GM10847 (cell line): ENCODE data around the gene CARD9.

Experiments
- POLR2A ChIP-seq: IDR thresholded peaks from 2 replicates; pipeline ENCODE4 v1.6.1; 2011; ENCODE audit not compliant: insufficient read length; ENCODE audit errors: extremely low read depth

CARD9 gene

GRCh38 chr9:136373300-136374182 lies at the start of gene CARD9:
Gene CARD9 (minus strand): TSS chr9:136373669. CDS start chr9:136372078, 1,591 bp downstream.
- no peak for TF ChIP-seq POLR2A

- no peak for TF ChIP-seq POLR2A
Measured at GRCh38 chr9:136422876-136423275, 49.4 kb upstream of the CARD9 start.

- no peak for TF ChIP-seq POLR2A
Measured at GRCh38 chr9:136421791-136422190, 48.3 kb upstream of the CARD9 start.

- TF ChIP-seq POLR2A = no peak
Measured at GRCh38 chr9:136419092-136419420, 45.6 kb upstream of the CARD9 start.

- no peak for TF ChIP-seq POLR2A
Measured at GRCh38 chr9:136418182-136419091, 45.0 kb upstream of the CARD9 start.

GRCh38 chr9:136416914-136417313 lies 43.4 kb upstream of the CARD9 start:
- no peak for TF ChIP-seq POLR2A

GRCh38 chr9:136416427-136416826 lies 43.0 kb upstream of the CARD9 start:
- TF ChIP-seq POLR2A = no peak

- TF ChIP-seq POLR2A = no peak
Measured at GRCh38 chr9:136412962-136413361, 39.5 kb upstream of the CARD9 start.

- no peak for TF ChIP-seq POLR2A
Measured at GRCh38 chr9:136411378-136411777, 37.9 kb upstream of the CARD9 start.

GRCh38 chr9:136410500-136411287 lies 37.2 kb upstream of the CARD9 start, which contains the start of the genes ENTR1 and PMPCA:
Gene ENTR1 (minus strand): TSS chr9:136410614. CDS start chr9:136410397, 217 bp downstream.
Gene PMPCA (plus strand): TSS chr9:136410658. CDS start chr9:136410669, 11 bp downstream.
- peak; percentile 83 for TF ChIP-seq POLR2A

- no peak for TF ChIP-seq POLR2A
Measured at GRCh38 chr9:136409557-136410455, 36.3 kb upstream of the CARD9 start.

- TF ChIP-seq POLR2A = no peak
Measured at GRCh38 chr9:136407911-136408310, 34.4 kb upstream of the CARD9 start.

- TF ChIP-seq POLR2A = no peak
Measured at GRCh38 chr9:136405481-136405880, 32.0 kb upstream of the CARD9 start.

GRCh38 chr9:136404801-136405136 lies 31.3 kb upstream of the CARD9 start:
- no peak for TF ChIP-seq POLR2A
